Measurements from ENCODE around the gene BFSP2.

GRCh38 chr3:133472242-133472641, 72.4 kb downstream of the BFSP2 start:
- TF ChIP-seq CTCF (IDR thresholded peaks at IDR 0.05) (no peak), POLR2A (IDR thresholded peaks at IDR 0.05) (no peak)
